ENCODE measurements around the gene SLC39A12. TPM values are rescaled to one million over a fixed set of nuclear protein-coding genes. Genes with fewer than 3 reads are reported as not detected.

Gene SLC39A12
- polyA plus RNA-seq, 1 donor from 2014 or later, result not detected

GRCh38 chr10:18044976-18045720 is 93.4 kb downstream of the SLC39A12 start:
- H3K4me3 ChIP-seq (ENCODE audit: low read length), result no peak overlapping the region
- H3K9ac ChIP-seq (ENCODE audit: low read length), result no peak overlapping the region
- no peaks in the 10 kb centered on the region for H3K9me3 ChIP-seq (ENCODE audit: low read length)
- H3K27me3 ChIP-seq (ENCODE audit: insufficient read depth, low read depth, low read length), result no peaks in the 10 kb centered on the region
- no peaks in the 10 kb centered on the region for H3K36me3 ChIP-seq (ENCODE audit: insufficient read depth, low read length)
- H3K4me2 ChIP-seq (ENCODE audit: low read length), result no peak overlapping the region
- no peaks in the 10 kb centered on the region for H3F3A ChIP-seq (ENCODE audit: insufficient read depth, low read length, poor library complexity, severe bottlenecking)
- no peaks in the 10 kb centered on the region for H3K79me2 ChIP-seq (replicated peaks; ENCODE audit: insufficient read depth, low read length)
- H3K9me2 ChIP-seq (ENCODE audit: insufficient read depth, low read length), result no peaks in the 10 kb centered on the region
- TF ChIP-seq SMC3 (conservative IDR thresholded peaks at IDR 0.05; ENCODE audit: poor library complexity) (no peak), MXI1 (conservative IDR thresholded peaks at IDR 0.05; ENCODE audit: poor library complexity, severe bottlenecking) (no peak), TAF1 (IDR thresholded peaks at IDR 0.05; ENCODE audit: low read depth) (no peak), POLR2AphosphoS5 (IDR thresholded peaks at IDR 0.05) (no peak), EZH2 (IDR thresholded peaks at IDR 0.05; ENCODE audit: borderline replicate concordance, insufficient read depth, low read length, poor library complexity, severe bottlenecking) (no peak), CTCF (IDR thresholded peaks at IDR 0.05; ENCODE audit: poor library complexity, severe bottlenecking) (no peak), REST (IDR thresholded peaks at IDR 0.05; ENCODE audit: borderline replicate concordance) (no peak), EP300 (conservative IDR thresholded peaks at IDR 0.05; ENCODE audit: poor library complexity, severe bottlenecking) (no peak)
- H2AFZ ChIP-seq (ENCODE audit: low read depth, low read length), result no peak overlapping the region
- no peak overlapping the region for H3K27ac ChIP-seq (ENCODE audit: low read length)
- no peaks in the 10 kb centered on the region for H4K20me1 ChIP-seq (ENCODE audit: insufficient read depth)

- no peak overlapping the region for H3K27ac ChIP-seq (ENCODE audit: low read length)
- no peaks in the 10 kb centered on the region for H3K36me3 ChIP-seq (ENCODE audit: insufficient read depth, low read length)
- H3F3A ChIP-seq (ENCODE audit: insufficient read depth, low read length, poor library complexity, severe bottlenecking), result no peaks in the 10 kb centered on the region
- H4K20me1 ChIP-seq (ENCODE audit: insufficient read depth), result no peaks in the 10 kb centered on the region
- H3K9ac ChIP-seq (ENCODE audit: low read length), result no peak overlapping the region
- no peak overlapping the region for H3K4me2 ChIP-seq (ENCODE audit: low read length)
- no peaks in the 10 kb centered on the region for H3K9me2 ChIP-seq (ENCODE audit: insufficient read depth, low read length)
- no peaks in the 10 kb centered on the region for H3K27me3 ChIP-seq (ENCODE audit: insufficient read depth, low read depth, low read length)
- H3K79me2 ChIP-seq (replicated peaks; ENCODE audit: insufficient read depth, low read length), result no peaks in the 10 kb centered on the region
- no peaks in the 10 kb centered on the region for H3K9me3 ChIP-seq (ENCODE audit: low read length)
- no peak overlapping the region for H2AFZ ChIP-seq (ENCODE audit: low read depth, low read length)
- TF ChIP-seq TAF1 (IDR thresholded peaks at IDR 0.05; ENCODE audit: low read depth) (no peak), CTCF (IDR thresholded peaks at IDR 0.05; ENCODE audit: poor library complexity, severe bottlenecking) (no peak), MXI1 (conservative IDR thresholded peaks at IDR 0.05; ENCODE audit: poor library complexity, severe bottlenecking) (no peak), REST (IDR thresholded peaks at IDR 0.05; ENCODE audit: borderline replicate concordance) (no peak), POLR2AphosphoS5 (IDR thresholded peaks at IDR 0.05) (no peak), SMC3 (conservative IDR thresholded peaks at IDR 0.05; ENCODE audit: poor library complexity) (no peak), EP300 (conservative IDR thresholded peaks at IDR 0.05; ENCODE audit: poor library complexity, severe bottlenecking) (no peak), EZH2 (IDR thresholded peaks at IDR 0.05; ENCODE audit: borderline replicate concordance, insufficient read depth, low read length, poor library complexity, severe bottlenecking) (no peak), RAD21 (conservative IDR thresholded peaks at IDR 0.05) (no peak)
- H3K4me3 ChIP-seq (ENCODE audit: low read length), result no peak overlapping the region
Observed at GRCh38 chr10:18056583-18056982, 104.9 kb downstream of the SLC39A12 start.

Data from neural cell (in vitro differentiated cells).